OCI-LY1 (cell line): Measurements from ENCODE around the gene WNT16.

Source experiments
- H2AFZ ChIP-seq: fragments of 200-600 bp; sonication (generic), shearing (Covaris generic); 2 replicates; pipeline ENCODE4 v1.6.0; 2014; ENCODE audit warnings: antibody characterized with exemption, mild to moderate bottlenecking, low read length
- H3F3A ChIP-seq: fragments of 200-600 bp; sonication (generic), shearing (Covaris generic); 2 replicates; pipeline ENCODE4 v1.6.0; 2014; ENCODE audit warnings: mild to moderate bottlenecking, antibody characterized with exemption, low read length, moderate library complexity; ENCODE audit not compliant: insufficient read depth
- H3K27ac ChIP-seq: fragments of 200-600 bp; sonication (generic); 2 replicates; pipeline ENCODE4 v1.5.1; 2014; ENCODE audit warnings: low read length, mixed run types, mild to moderate bottlenecking, low read depth; ENCODE audit not compliant: poor library complexity, severe bottlenecking
- H3K27me3 ChIP-seq: fragments of 200-600 bp; sonication (generic); 2 replicates; pipeline ENCODE4 v1.6.0; 2014; ENCODE audit warnings: antibody characterized with exemption, mild to moderate bottlenecking, low read length, moderate library complexity; ENCODE audit not compliant: insufficient read depth
- H3K36me3 ChIP-seq: fragments of 200-600 bp; sonication (generic); 2 replicates; pipeline ENCODE4 v1.6.1; 2014; ENCODE audit warnings: mild to moderate bottlenecking, antibody characterized with exemption, low read length, moderate library complexity, mixed read lengths; ENCODE audit not compliant: insufficient read depth
- H3K4me1 ChIP-seq: fragments of 200-600 bp; sonication (generic); 2 replicates; pipeline ENCODE4 v1.5.1; 2014; ENCODE audit warnings: mild to moderate bottlenecking, low read length, moderate library complexity; ENCODE audit not compliant: insufficient read depth, severe bottlenecking
- H3K4me2 ChIP-seq: fragments of 200-600 bp; sonication (generic), shearing (Covaris generic); 2 replicates; pipeline ENCODE4 v1.6.1; 2014; ENCODE audit warnings: low read length
- H3K4me3 ChIP-seq: fragments of 200-600 bp; sonication (generic); 2 replicates; pipeline ENCODE4 v1.5.1; 2014; ENCODE audit warnings: low read length, low read depth, mild to moderate bottlenecking, mixed read lengths; ENCODE audit not compliant: poor library complexity, severe bottlenecking
- H3K79me2 ChIP-seq: fragments of 200-600 bp; shearing (Covaris generic); 2 replicates; pipeline ENCODE4 v1.6.1; 2016; ENCODE audit warnings: mixed run types, low read length, mixed read lengths; ENCODE audit not compliant: insufficient read depth
- H3K9ac ChIP-seq: fragments of 200-600 bp; sonication (generic), shearing (Covaris generic); 2 replicates; pipeline ENCODE4 v1.6.1; 2014; ENCODE audit warnings: mild to moderate bottlenecking, low read length, mixed read lengths
- H3K9me2 ChIP-seq: fragments of 200-600 bp; sonication (generic), shearing (Covaris generic); 2 replicates; pipeline ENCODE4 v1.6.1; 2014; ENCODE audit warnings: low read depth, mild to moderate bottlenecking, low read length, mixed read lengths
- H3K9me3 ChIP-seq: fragments of 200-600 bp; shearing (Covaris generic); 2 replicates; pipeline ENCODE4 v1.6.1; 2014; ENCODE audit warnings: low read length, mixed read lengths
- H4K20me1 ChIP-seq: fragments of 200-600 bp; sonication (generic), shearing (Covaris generic); 2 replicates; pipeline ENCODE4 v1.6.0; 2016; ENCODE audit warnings: mild to moderate bottlenecking, low read length; ENCODE audit not compliant: insufficient read depth
- EZH2 ChIP-seq: fragments of 200-600 bp; sonication (generic), shearing (Covaris generic); IDR thresholded peaks from 2 replicates; pipeline ENCODE4 v1.8.0; 2017; ENCODE audit warnings: borderline replicate concordance, mixed run types, mild to moderate bottlenecking, antibody characterized with exemption, low read length, moderate library complexity, mixed read lengths
- TF ChIP-seq, protein P1 (sequence below): fragments of 200-600 bp; sonication (generic), shearing (Covaris generic); IDR thresholded peaks from 2 replicates; pipeline ENCODE4 v1.5.1; 2017; ENCODE audit warnings: mild to moderate bottlenecking, antibody characterized with exemption, low read length, moderate library complexity, mixed read lengths

The WNT16 gene

DNA sequence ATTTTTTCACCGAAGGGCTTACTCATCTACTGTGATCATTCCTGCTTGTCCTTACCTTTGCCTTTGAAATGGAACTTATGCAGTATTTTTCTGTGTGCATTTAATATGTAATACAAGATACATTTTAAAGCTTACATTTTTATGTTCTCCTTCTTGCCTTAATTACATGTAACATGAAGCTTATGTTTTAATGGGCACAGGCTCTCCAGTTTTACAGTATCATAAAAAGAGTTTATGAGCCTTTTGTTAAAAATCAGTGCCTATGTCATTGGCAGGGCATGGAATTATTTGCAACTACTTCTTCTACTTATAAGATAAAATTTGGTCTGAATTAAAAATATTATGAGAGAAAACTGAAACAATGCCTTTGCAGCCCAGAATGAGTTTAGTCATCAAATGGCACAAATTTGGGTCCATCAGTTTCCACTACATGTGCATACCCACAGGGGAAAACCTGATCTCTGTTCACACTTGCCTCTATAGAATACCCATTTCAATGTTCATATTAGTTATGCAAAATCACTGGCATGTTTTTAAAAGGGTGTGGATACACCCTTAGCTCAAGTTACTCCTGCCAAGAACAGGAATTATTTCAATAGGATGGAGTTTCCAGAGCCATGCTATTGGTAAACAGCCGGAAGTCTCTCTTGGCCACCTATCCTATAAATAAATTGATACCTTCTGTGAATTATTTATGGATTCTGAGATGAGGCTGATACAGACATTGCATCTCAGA lies 27.9 kb upstream of the WNT16 start:
- H3K4me3 ChIP-seq: no peak overlapping the region
- H3K4me1 ChIP-seq: peaks cover 36% of the 10 kb centered on the region

DNA sequence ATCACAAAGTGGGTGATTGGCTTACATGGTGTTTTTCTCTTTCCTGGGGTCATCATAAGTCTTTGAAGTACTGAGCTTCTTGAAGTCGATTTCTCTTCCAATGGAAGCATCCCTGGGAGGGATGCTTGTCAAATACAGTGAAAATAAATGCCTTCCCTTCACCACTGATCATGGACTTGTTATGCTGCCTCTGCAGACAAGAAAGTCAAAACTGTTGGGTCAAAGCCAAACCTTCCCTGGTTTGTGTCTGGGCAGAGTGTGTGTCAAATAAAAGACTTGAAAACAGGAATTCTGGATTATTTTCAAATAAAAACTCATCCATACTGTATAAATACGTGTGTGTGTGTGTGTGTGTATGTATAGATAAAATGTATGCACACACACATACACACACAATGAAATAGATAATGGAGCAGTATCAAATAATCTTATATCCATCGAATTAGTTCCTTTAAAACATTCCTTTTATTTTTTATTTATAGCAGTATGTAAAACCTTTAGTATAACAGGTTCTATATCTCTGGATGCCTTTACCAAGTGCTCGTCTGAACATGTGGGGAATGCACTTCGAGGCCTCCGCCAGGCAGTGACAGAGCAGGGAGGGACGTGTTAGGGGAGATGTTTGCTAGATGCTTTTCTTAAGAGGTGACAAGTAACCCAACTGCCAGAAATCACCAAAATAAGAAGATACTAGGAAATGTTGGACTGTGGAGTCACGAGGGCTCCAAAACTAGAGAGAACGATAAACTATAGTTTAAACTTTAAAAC lies 27.2 kb upstream of the WNT16 start:
- Histone ChIP-seq H3K9ac (no peak overlapping the region), H4K20me1 (no peaks in the 10 kb centered on the region), H3F3A (no peaks in the 10 kb centered on the region), H3K9me3 (no peaks in the 10 kb centered on the region), H3K9me2 (no peaks in the 10 kb centered on the region), H3K4me2 (peak overlapping the region; percentile 16; the same call in 1 of the 2 replicates), H2AFZ (no peak overlapping the region), H3K4me1 (peaks cover 44% of the 10 kb centered on the region), H3K27me3 (no peaks in the 10 kb centered on the region), H3K36me3 (no peaks in the 10 kb centered on the region), H3K4me3 (no peak overlapping the region), H3K79me2 (no peaks in the 10 kb centered on the region), H3K27ac (peak overlapping the region; percentile 58)
- TF ChIP-seq, protein P1, sequence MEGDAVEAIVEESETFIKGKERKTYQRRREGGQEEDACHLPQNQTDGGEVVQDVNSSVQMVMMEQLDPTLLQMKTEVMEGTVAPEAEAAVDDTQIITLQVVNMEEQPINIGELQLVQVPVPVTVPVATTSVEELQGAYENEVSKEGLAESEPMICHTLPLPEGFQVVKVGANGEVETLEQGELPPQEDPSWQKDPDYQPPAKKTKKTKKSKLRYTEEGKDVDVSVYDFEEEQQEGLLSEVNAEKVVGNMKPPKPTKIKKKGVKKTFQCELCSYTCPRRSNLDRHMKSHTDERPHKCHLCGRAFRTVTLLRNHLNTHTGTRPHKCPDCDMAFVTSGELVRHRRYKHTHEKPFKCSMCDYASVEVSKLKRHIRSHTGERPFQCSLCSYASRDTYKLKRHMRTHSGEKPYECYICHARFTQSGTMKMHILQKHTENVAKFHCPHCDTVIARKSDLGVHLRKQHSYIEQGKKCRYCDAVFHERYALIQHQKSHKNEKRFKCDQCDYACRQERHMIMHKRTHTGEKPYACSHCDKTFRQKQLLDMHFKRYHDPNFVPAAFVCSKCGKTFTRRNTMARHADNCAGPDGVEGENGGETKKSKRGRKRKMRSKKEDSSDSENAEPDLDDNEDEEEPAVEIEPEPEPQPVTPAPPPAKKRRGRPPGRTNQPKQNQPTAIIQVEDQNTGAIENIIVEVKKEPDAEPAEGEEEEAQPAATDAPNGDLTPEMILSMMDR: no peak
- TF ChIP-seq EZH2: no peak

More for the DNA sequence above, 27.9 kb upstream of the WNT16 start:
- TF ChIP-seq EZH2: no peak
- TF ChIP-seq, protein P1: no peak
- Histone ChIP-seq H3K4me2 (no peak overlapping the region), H4K20me1 (no peaks in the 10 kb centered on the region), H3K9me2 (no peaks in the 10 kb centered on the region), H2AFZ (no peak overlapping the region), H3K27ac (no peak overlapping the region), H3K79me2 (no peaks in the 10 kb centered on the region), H3K9ac (no peak overlapping the region), H3K27me3 (no peaks in the 10 kb centered on the region), H3K36me3 (peaks cover under 1% of the 10 kb centered on the region; the same call in 1 of the 2 replicates), H3K9me3 (no peaks in the 10 kb centered on the region), H3F3A (no peaks in the 10 kb centered on the region)

DNA sequence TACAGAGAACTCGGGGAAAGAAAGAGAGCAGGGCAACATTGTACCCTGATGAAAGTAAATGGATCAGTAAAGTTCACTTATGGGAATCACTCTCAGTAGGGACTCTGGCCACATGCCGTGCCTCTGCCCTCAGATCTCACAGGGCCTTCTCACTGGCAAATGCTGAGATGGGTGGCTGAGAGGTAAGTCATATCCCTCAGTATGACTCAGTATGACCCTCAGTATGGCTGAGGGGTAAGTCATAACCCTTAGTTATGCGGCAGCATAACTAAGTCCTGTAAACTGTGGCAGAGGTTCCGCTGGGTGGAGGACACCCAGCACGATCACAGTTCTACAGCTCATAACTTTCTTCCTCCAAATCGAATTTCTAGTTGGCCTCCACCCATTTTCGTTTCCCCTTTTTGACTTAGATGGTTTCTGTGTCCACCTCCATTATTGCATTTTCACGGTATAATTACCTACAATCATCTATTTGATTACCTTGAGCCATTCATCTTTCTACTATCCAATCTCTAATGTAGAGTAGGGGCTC lies 26.5 kb upstream of the WNT16 start:
- Histone ChIP-seq H3F3A (no peaks in the 10 kb centered on the region), H3K4me1 (peaks cover 47% of the 10 kb centered on the region), H3K4me2 (peak overlapping the region; percentile 16; the same call in 1 of the 2 replicates), H3K9me3 (no peaks in the 10 kb centered on the region), H3K27me3 (no peaks in the 10 kb centered on the region), H2AFZ (peak overlapping the region; percentile 28), H3K9me2 (no peaks in the 10 kb centered on the region), H3K4me3 (no peak overlapping the region), H3K79me2 (no peaks in the 10 kb centered on the region), H3K9ac (no peak overlapping the region), H3K36me3 (no peaks in the 10 kb centered on the region), H3K27ac (peak overlapping the region; percentile 58), H4K20me1 (no peaks in the 10 kb centered on the region)
- TF ChIP-seq, protein P1: no peak
- TF ChIP-seq EZH2: no peak
